GM08714 (cell line): ENCODE results near the gene CTIF.

Experiments
- H3K4me3 ChIP-seq: fragments of 200-500 bp; sonication (Bioruptor generic); 2 replicates; pipeline ENCODE4 v1.5.1; 2014; ENCODE audit warnings: mild to moderate bottlenecking, low read length, inconsistent platforms
- ZNF274 ChIP-seq: IDR thresholded peaks from 2 replicates; pipeline ENCODE4 v1.6.1; 2012; ENCODE audit warnings: mild to moderate bottlenecking, low read depth, low read length

Gene CTIF

GRCh38 chr18:48581941-48582340 lies 43.1 kb downstream of the CTIF start:
- TF ChIP-seq ZNF274: no peak
- no peak overlapping the region for H3K4me3 ChIP-seq

- TF ChIP-seq ZNF274: no peak
- H3K4me3 ChIP-seq: no peak overlapping the region
Observed at GRCh38 chr18:48582946-48583345, 44.1 kb downstream of the CTIF start.

- no peak overlapping the region for H3K4me3 ChIP-seq
- no peak for TF ChIP-seq ZNF274
Observed at GRCh38 chr18:48583573-48583972, 44.7 kb downstream of the CTIF start.

GRCh38 chr18:48589797-48590519 lies 51.1 kb downstream of the CTIF start:
- TF ChIP-seq ZNF274: no peak
- H3K4me3 ChIP-seq: no peak overlapping the region

GRCh38 chr18:48590678-48591077 lies 51.8 kb downstream of the CTIF start:
- TF ChIP-seq ZNF274: no peak
- H3K4me3 ChIP-seq: no peak overlapping the region

- TF ChIP-seq ZNF274: no peak
- H3K4me3 ChIP-seq: no peak overlapping the region
Observed at GRCh38 chr18:48592540-48593171, 53.8 kb downstream of the CTIF start.

GRCh38 chr18:48594471-48595094 lies 55.8 kb downstream of the CTIF start:
- TF ChIP-seq ZNF274: no peak
- H3K4me3 ChIP-seq: no peak overlapping the region

GRCh38 chr18:48595703-48596218 lies 56.9 kb downstream of the CTIF start:
- no peak for TF ChIP-seq ZNF274
- H3K4me3 ChIP-seq: no peak overlapping the region

- H3K4me3 ChIP-seq: no peak overlapping the region
- TF ChIP-seq ZNF274: no peak
Observed at GRCh38 chr18:48597110-48597509, 58.3 kb downstream of the CTIF start.

GRCh38 chr18:48597671-48598070 lies 58.8 kb downstream of the CTIF start:
- no peak overlapping the region for H3K4me3 ChIP-seq
- no peak for TF ChIP-seq ZNF274

- no peak overlapping the region for H3K4me3 ChIP-seq
- TF ChIP-seq ZNF274: no peak
Observed at GRCh38 chr18:48599391-48599790, 60.6 kb downstream of the CTIF start.

- H3K4me3 ChIP-seq: no peak overlapping the region
- TF ChIP-seq ZNF274: no peak
Observed at GRCh38 chr18:48600046-48600445, 61.2 kb downstream of the CTIF start.

GRCh38 chr18:48600456-48601090 lies 61.7 kb downstream of the CTIF start:
- H3K4me3 ChIP-seq: no peak overlapping the region
- no peak for TF ChIP-seq ZNF274

- no peak for TF ChIP-seq ZNF274
- H3K4me3 ChIP-seq: no peak overlapping the region
Observed at GRCh38 chr18:48601343-48601742, 62.5 kb downstream of the CTIF start.

- no peak for TF ChIP-seq ZNF274
- H3K4me3 ChIP-seq: no peak overlapping the region
Observed at GRCh38 chr18:48602759-48603390, 64.0 kb downstream of the CTIF start.
